Sigmoid colon (tissue), 7 donors: Measurements from ENCODE around the gene TMEM145. TPM values are rescaled to one million over a fixed set of nuclear protein-coding genes. Genes with fewer than 3 reads are reported as not detected.

Source experiments
- DNase-seq: peaks from one replicate; pipeline ENCODE4 v3.0.0-alpha.2; 2019
- H3K27ac ChIP-seq, 4 donors: fragments of 200-600 bp; sonication (generic); one replicate each; pipeline ENCODE4 v1.5.1; 2016 to 2019; ENCODE audit warnings: mild to moderate bottlenecking in 1 of 4
- H3K27me3 ChIP-seq, 3 donors: fragments of 200-600 bp; sonication (generic); one replicate each; pipeline ENCODE4 v1.5.1; 2019; ENCODE audit warnings: mild to moderate bottlenecking in 1 of 3
- H3K36me3 ChIP-seq, 4 donors: fragments of 200-600 bp; sonication (generic); one replicate each; pipeline ENCODE4 v1.5.1; 2016 to 2019
- H3K4me1 ChIP-seq, 4 donors: fragments of 200-600 bp; sonication (generic); one replicate each; pipeline ENCODE4 v1.5.1; 2017 to 2019
- H3K4me3 ChIP-seq, 4 donors: fragments of 200-600 bp; sonication (generic); one replicate each; pipeline ENCODE4 v1.5.1; 2017 to 2019; ENCODE audit warnings: mild to moderate bottlenecking in 2 of 4, moderate library complexity in 1 of 4
- H3K9me3 ChIP-seq, 4 donors: fragments of 200-600 bp in 3 of 4; sonication (generic) in 3 of 4; one replicate each; pipeline versions ENCODE4 v1.5.1 to v1.6.1; 2013 to 2019
- CTCF ChIP-seq, 4 experiments: fragments of 450-650 bp in 3 of 4; fragments of 200-600 bp in 1 of 4; IDR thresholded peaks; one replicate each; pipeline ENCODE4 v1.5.1; 2016 to 2019; ENCODE audit warnings: antibody characterized with exemption in 4 of 4, mild to moderate bottlenecking in 3 of 4, moderate library complexity in 2 of 4
- EP300 ChIP-seq, 4 donors: sonication (generic); formaldehyde crosslinking; IDR thresholded peaks; one replicate each; pipeline ENCODE4 v1.6.1; 2017; ENCODE audit warnings: antibody characterized with exemption in 4 of 4
- POLR2A ChIP-seq, 2 donors: fragments of 450-650 bp; IDR thresholded peaks; one replicate each; pipeline ENCODE4 v1.6.1; 2016; ENCODE audit warnings: antibody characterized with exemption in 2 of 2, mild to moderate bottlenecking in 2 of 2, moderate library complexity in 2 of 2
- POLR2AphosphoS5 ChIP-seq, 4 donors: sonication (generic); formaldehyde crosslinking; IDR thresholded peaks; one replicate each; pipeline ENCODE4 v1.6.1; 2017; ENCODE audit warnings: antibody characterized with exemption in 4 of 4
- WGBS, 2 donors: extraction: QIAGEN DNeasy Blood & Tissue Kit; methylation state at CpG; one replicate each; pipeline ENCODE4 v1.1.7; 2013; 5-methylcytosine and 5-hydroxymethylcytosine counted together
- intact Hi-C: fragments of 100-400 bp; cut with DNase I; formaldehyde crosslinking; loops from one replicate; pipeline ENCODE4 v1.15.1; 2023
- polyA plus RNA-seq, 3 donors: library from polyadenylated mRNA; stranded (reverse); fragments of 200-250 nt; gene quantifications; one replicate each; pipeline ENCODE4 v1.2.3, GENCODE V29; 2013
- total RNA-seq, 4 donors: library from RNA; depleted of rRNA; stranded (reverse); fragments of >200 nt; gene quantifications; one replicate each; pipeline ENCODE4 v1.1.0, GENCODE V29; 2016
- donor health status: healthy with polysubstance abuse.
- donor health status: Bipolar disorder and iron deficiency.
- donor health status: healthy.

TMEM145 gene
- total and polyA plus RNA-seq, 7 donors = 0.54 to 4.4 (median 0.65) TPM; not detected in 3

DNA sequence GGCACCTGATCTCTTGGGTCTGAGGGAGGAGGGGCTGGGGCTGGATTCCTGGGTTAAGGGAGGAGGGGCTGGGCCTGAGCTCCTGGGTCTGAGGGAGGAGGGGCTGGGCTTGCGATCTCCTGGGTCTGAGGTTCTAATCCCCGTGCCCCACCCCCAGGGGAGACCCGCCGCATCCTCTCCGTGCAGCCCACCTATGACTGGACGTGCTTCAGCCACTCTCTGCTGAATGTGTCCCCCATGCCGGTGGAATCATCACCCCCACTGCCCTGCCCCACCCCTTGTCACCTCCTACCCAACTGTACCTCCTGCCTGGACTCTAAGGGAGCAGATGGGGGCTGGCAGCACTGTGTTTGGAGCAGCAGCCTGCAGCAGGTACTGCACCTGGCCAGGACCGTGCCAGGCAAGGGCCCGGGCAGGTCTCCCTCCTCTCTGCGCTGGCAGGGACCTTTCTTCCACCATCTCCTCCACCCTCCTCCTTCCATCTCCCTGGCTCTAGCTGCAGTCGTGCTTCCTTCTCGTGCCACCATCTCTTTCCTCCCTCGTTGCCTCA, 49.9 kb downstream of the TMEM145 start:
- DNase-seq = no peak
- Histone ChIP-seq H3K27me3 (no peaks in the 10 kb centered on the region), H3K4me1 (peaks cover 0 to 18% (median 5%) of the 10 kb centered on the region in 4 donors), H3K9me3 (no peaks in the 10 kb centered on the region), H3K4me3 (no peak overlapping the region), H3K36me3 (peaks cover 0 to 48% (median 19%) of the 10 kb centered on the region in 4 donors), H3K27ac (no peak overlapping the region)
- 95 to 96% methylated on average over 13 of the region's 13 CpGs for WGBS, 2 donors
- TF ChIP-seq POLR2A (IDR thresholded peaks at IDR 0.05) (no peak), EP300 (IDR thresholded peaks at IDR 0.05) (no peak), POLR2AphosphoS5 (IDR thresholded peaks at IDR 0.05) (no peak), CTCF (IDR thresholded peaks at IDR 0.05) (no peak)
- intact Hi-C loops = no loop called here

- intact Hi-C loops = no loop called here
- TF ChIP-seq POLR2AphosphoS5 (IDR thresholded peaks at IDR 0.05) = no peak
- TF ChIP-seq CTCF (IDR thresholded peaks at IDR 0.05) = no peak
- no peak for TF ChIP-seq POLR2A (IDR thresholded peaks at IDR 0.05)
- TF ChIP-seq EP300 (IDR thresholded peaks at IDR 0.05) = no peak
- Histone ChIP-seq H3K4me3 (no peak overlapping the region), H3K9me3 (no peaks in the 10 kb centered on the region), H3K36me3 (peaks cover 0 to 44% (median 19%) of the 10 kb centered on the region in 4 donors), H3K27me3 (no peaks in the 10 kb centered on the region), H3K4me1 (peaks cover 0 to 18% (median 5%) of the 10 kb centered on the region in 4 donors), H3K27ac (no peak overlapping the region)
- no peak for DNase-seq
- WGBS, 2 donors = 87 to 92% methylated on average over 17 of the region's 17 CpGs
Measured at GRCh38 chr19:42363614-42364346, 50.7 kb downstream of the TMEM145 start.

DNA sequence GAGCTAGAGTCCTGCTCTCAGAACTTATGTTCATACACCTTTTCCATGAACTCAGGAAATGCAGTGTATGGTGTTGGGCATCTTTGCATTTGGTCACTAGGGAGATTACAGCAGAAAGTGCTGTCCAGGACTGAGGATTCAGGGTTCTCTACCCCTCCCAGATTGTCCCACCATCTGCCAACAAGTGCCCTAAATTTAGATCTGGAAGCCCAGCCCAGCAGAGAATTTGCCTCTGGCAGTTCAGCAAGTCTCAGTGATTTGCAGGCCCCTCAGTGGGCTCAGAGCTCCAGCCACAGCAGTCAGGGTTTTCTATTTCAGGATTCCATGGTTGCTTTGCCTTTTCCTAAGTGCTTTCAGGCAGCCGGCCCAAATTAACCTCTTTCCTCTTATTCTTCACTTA, 53.6 kb downstream of the TMEM145 start:
- H3K4me1 ChIP-seq = peaks cover 0 to 18% (median 5%) of the 10 kb centered on the region in 4 donors
- no peak for DNase-seq
- H3K27me3 ChIP-seq = no peaks in the 10 kb centered on the region
- 79 to 90% methylated on average over 1 of the region's 1 CpG for WGBS, 2 donors
- H3K27ac ChIP-seq = peak overlapping the region in 1 of 4 donors; percentile 8
- intact Hi-C loops = no loop called here
- TF ChIP-seq POLR2A (IDR thresholded peaks at IDR 0.05) = no peak
- TF ChIP-seq POLR2AphosphoS5 (IDR thresholded peaks at IDR 0.05) = no peak
- H3K9me3 ChIP-seq = no peaks in the 10 kb centered on the region
- H3K36me3 ChIP-seq = peaks cover 0 to 33% (median 19%) of the 10 kb centered on the region in 4 donors
- H3K4me3 ChIP-seq = no peak overlapping the region

DNA sequence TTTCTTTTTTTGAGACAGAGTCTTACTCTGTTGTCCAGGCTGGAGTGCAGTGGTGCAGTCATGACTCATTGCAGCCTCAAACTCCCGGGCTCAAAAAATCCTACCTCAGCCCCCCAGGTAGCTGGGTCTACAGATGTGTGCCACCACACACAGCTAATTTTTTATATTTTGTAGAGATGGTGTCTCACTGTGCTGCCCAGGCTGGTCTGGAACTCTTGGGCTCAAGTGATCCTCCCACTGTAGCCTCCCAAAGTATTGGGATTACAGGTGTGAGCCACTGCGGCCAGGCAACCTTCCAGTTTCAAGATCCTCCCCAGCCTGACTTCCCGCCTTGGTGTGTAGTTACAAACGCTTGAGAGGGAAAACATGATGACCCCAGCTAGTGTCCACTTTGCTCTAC, 54.8 kb downstream of the TMEM145 start:
- 93 to 94% methylated on average over 4 of the region's 4 CpGs for WGBS, 2 donors
- DNase-seq = no peak
- Histone ChIP-seq H3K27ac (no peak overlapping the region), H3K36me3 (peaks cover 0 to 33% (median 18%) of the 10 kb centered on the region in 4 donors), H3K9me3 (no peaks in the 10 kb centered on the region), H3K4me1 (peaks cover 0 to 18% (median 5%) of the 10 kb centered on the region in 4 donors), H3K4me3 (no peak overlapping the region), H3K27me3 (no peaks in the 10 kb centered on the region)
- intact Hi-C loops = no loop called here
- no peak for TF ChIP-seq CTCF (IDR thresholded peaks at IDR 0.05)
- no peak for TF ChIP-seq POLR2AphosphoS5 (IDR thresholded peaks at IDR 0.05)
- TF ChIP-seq POLR2A (IDR thresholded peaks at IDR 0.05) = no peak
- TF ChIP-seq EP300 (IDR thresholded peaks at IDR 0.05) = no peak

GRCh38 chr19:42368360-42368759, 55.3 kb downstream of the TMEM145 start:
- no peak overlapping the region for H3K27ac ChIP-seq
- no peaks in the 10 kb centered on the region for H3K9me3 ChIP-seq
- TF ChIP-seq POLR2A (IDR thresholded peaks at IDR 0.05) = no peak
- TF ChIP-seq CTCF (IDR thresholded peaks at IDR 0.05) = no peak
- TF ChIP-seq EP300 (IDR thresholded peaks at IDR 0.05) = no peak
- no peak for TF ChIP-seq POLR2AphosphoS5 (IDR thresholded peaks at IDR 0.05)
- WGBS, 2 donors = 97% methylated on average over 11 of the region's 11 CpGs
- H3K4me3 ChIP-seq = no peak overlapping the region
- H3K36me3 ChIP-seq = peaks cover 0 to 33% (median 14%) of the 10 kb centered on the region in 4 donors
- DNase-seq = no peak
- H3K4me1 ChIP-seq = peaks cover 0 to 18% (median 5%) of the 10 kb centered on the region in 4 donors
- intact Hi-C loops = no loop called here
- no peaks in the 10 kb centered on the region for H3K27me3 ChIP-seq
